GM04503 (cell line): ENCODE measurements around the gene TLR2.
A peak's percentile ranks its signal among the peaks of the same experiment; 100 is the strongest.
"Not testable (repeated sequence)": the region's sequence is repeated elsewhere in the genome, so short reads cannot be mapped to it uniquely, and the experiment has no call there.

Experiments used
- DNase-seq: peaks from one replicate; pipeline ENCODE4 v3.0.0-alpha.2; 2012; ENCODE audit warnings: low read depth

TLR2 gene

DNA sequence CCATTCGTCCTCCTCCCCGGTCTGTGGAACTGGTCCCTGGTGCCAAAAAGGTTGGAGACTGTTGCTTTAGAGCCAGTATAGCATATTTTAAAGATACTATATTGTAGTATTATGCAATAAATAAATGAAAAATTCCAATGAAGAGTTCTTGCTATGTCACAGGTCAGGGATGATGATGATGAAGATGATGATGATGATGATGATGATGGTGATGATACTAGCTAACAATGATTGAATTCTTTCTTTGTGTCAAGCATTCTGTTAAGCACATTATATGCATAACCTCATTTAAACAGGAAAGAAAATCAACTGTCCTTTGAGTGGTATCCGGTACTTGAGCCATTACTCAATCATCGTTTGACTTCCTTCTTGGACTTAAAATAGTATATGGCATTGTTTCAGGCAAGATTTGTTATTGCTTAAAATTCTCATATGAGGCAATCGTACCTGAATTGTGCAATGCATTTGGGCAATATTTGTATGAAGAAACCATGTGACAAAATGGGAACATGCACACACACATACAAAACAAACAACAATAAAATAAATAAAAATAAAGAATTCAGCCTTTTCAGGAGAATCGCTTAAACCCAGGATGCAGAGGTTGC is 22.8 kb upstream of the TLR2 start:
- no peak for DNase-seq

- no peak for DNase-seq
Measured at GRCh38 chr4:153661908-153662307, 22.2 kb upstream of the TLR2 start.

GRCh38 chr4:153663667-153664066 is 20.4 kb upstream of the TLR2 start:
- no peak for DNase-seq

DNA sequence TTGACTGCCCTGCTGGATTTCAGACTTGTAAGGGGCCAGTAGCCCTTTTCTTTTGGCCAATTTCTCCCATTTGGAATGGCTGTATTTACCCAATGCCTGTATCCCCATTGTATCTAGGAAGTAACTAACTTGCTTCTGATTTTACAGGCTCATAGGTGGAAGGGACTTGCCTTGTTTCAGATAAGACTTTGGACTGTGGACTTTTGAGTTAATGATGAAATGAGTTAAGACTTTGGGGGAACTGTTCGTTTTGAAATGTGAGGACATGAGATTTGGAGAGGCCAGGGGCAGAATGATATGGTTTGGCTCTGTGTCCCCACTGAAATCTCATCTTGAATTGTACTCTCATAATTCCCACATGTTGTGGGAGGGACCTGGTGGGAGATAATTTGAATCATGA is 17.6 kb upstream of the TLR2 start:
- DNase-seq: not testable (repeated sequence)

GRCh38 chr4:153668647-153669046 is 15.4 kb upstream of the TLR2 start:
- DNase-seq: no peak

GRCh38 chr4:153669838-153670237 is 14.2 kb upstream of the TLR2 start:
- no peak for DNase-seq

GRCh38 chr4:153676486-153676885 is 7.6 kb upstream of the TLR2 start:
- DNase-seq: no peak

- DNase-seq: peak; percentile 37
Measured at GRCh38 chr4:153676984-153677383, 7.1 kb upstream of the TLR2 start.

- DNase-seq: no peak
Measured at GRCh38 chr4:153679486-153679885, 4.6 kb upstream of the TLR2 start.

- DNase-seq: no peak
Measured at GRCh38 chr4:153683763-153684181, 308 bp upstream of the TLR2 start.

DNA sequence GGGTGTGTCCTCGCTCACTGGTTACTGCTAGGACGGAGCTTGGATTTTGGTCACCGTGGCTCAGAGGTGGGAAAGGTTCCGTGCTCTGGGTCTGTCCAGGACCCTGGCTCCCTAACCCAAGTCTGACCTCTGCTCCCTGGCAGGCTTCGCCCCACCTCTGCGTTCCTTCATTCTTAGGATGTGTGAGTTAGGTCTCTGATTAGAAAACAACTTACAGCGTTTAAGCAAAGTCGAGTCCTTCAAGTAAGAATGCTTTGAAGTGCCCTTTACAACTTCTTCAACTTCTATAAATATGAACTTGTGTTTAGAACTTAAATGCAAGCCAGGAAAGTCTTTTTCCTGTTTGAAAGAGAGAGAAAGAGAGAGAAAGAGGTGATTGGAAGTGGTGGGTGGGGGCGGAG is 891 bp downstream of the TLR2 start:
- no peak for DNase-seq

GRCh38 chr4:153704522-153704921 is 20.4 kb downstream of the TLR2 start:
- DNase-seq: no peak

DNA sequence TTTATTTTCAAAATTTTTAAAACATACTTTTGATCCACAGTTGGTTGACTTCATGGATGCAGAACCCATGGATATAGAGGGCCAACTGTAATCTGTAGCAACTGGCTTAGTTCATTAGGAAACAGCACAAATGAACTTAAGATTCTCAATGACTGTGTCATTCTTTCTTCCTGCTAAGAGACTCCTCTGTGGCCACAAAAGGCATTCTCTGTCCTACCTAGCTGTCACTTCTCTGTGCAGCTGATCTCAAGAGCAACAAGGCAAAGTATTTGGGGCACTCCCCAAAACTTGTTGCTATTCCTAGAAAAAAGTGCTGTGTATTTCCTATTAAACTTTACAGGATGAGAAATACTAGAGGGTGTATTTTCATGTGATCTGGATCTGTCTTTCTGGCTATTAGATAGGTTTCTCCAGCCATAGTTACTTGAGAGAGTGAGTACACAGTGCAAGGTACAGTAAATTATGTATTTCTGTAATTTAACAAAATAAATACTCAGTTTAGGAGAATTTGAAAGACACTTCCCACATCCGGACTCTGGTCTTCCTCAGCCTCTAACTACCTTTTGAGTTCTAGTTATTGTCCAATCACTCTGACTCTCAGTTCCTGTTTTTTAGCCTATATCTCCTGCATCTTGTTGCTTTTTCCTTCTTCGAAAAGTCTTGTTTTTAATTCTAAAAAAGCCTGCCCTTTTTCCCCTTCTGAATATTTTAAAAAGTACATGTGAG is 21.8 kb downstream of the TLR2 start:
- no peak for DNase-seq

DNA sequence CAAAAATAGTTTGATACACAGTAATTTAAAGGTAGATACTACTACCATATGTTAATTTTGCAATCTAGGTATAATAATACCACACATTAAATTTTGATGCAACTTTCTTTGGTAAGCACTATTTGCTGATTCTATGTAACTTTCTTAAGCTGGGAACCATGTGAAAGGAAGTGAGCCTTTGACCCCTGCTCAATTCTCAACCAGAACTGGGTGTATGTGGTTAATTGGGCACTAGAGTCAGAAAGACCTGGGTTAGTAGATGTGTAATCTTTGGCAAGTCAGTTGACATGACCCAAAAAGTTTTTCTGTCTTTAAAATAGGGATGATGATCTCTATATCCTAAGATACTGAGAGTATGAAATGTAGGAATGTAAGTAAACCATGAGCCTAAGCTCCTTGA is 22.4 kb downstream of the TLR2 start:
- no peak for DNase-seq

- DNase-seq: no peak
Measured at GRCh38 chr4:153710681-153711080, 26.6 kb downstream of the TLR2 start.

GRCh38 chr4:153713866-153714646 is 30.0 kb downstream of the TLR2 start:
- no peak for DNase-seq

DNA sequence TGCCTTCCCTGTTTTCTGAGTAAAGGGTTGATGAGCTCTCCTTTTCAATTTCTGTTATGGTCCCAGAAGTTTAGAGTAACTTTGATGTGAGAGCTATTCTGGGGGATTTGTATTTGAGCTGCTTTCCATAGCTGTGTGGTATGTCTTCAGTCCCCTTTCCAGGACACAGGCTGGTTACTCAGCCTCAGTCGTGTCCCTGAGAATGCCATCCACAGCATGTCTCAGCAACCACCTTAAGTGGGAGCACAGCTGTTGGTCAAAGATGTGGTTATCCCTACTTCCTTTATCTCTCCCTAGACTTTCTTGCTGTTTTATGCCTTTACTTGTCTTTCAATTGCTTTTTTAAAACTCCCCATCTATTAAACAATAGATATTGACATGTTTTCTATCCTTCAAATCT is 38.0 kb downstream of the TLR2 start:
- DNase-seq: no peak

GRCh38 chr4:153724606-153725005 is 40.5 kb downstream of the TLR2 start:
- DNase-seq: no peak

GRCh38 chr4:153725136-153725830 is 41.2 kb downstream of the TLR2 start:
- DNase-seq: no peak

DNA sequence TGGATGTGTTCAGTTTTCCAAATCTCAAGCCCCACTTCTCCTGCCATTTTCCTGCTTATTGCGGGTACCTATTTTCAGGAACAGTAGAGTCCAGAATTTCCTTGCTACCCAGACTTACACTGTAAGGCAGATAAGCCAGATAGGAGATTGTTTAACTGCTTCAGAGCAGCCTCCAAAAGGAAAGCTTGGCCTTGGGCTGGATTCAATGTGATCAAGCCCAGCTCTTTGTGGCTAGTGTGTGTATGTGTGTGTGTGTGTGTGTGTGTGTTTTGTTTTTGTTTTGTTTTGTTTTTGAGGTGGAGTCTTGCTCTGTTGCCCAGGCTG is 41.7 kb downstream of the TLR2 start:
- DNase-seq: no peak

GRCh38 chr4:153728151-153728550 is 44.1 kb downstream of the TLR2 start:
- DNase-seq: no peak

GRCh38 chr4:153728660-153729059 is 44.6 kb downstream of the TLR2 start:
- no peak for DNase-seq

DNA sequence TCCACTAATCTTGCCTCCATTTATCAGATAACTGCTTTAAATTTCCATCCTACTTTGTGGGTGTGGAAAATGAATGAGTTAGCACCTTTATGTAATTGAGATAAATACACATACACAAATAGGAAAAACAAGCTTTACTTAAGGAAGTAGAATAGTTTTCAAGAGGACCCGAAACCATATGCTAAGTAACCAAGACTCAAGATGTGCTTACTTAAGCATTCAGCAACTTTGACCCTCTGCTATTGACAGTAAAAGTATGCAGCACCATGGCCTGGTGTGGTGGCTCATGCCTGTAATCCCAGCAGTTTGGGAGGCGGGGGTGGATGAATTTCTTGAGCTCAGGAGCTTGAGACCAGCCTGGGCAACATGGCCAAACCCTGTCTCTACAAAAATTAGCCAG is 45.8 kb downstream of the TLR2 start:
- DNase-seq: no peak
